Measurements from ENCODE around the gene FGD6.

The FGD6 gene

DNA sequence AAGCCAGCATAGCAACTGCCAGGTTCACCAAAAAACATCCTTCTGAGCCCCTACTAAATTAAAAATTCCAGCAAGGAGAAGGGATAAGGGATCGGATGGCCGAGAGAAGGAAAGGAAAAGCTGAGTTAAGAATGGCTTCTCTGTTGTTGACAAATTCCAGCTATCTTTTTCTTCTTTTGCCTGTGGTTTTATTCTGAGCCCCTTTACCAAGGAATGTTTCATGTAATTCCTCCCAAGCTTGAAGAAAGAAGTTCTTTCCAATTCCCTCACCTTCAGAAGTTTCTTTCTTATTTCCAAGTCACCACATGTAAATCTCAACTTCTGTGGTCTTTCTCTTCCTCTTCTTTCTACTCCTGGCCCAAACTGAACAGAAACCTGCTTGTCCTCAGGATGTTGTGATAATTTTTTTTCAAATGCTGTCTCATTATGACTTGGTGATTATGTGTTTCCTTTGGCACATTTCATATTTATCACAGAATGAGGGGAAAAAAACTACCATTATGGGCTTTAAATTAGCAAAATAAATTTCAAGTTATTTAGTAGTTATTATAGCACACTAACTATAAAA, 40.0 kb downstream of the FGD6 start:
- H3K9ac ChIP-seq (ENCODE audit: insufficient read length, low read depth), result no peak overlapping the region
- H3K27me3 ChIP-seq (ENCODE audit: insufficient read depth, insufficient read length), result no peaks in the 10 kb centered on the region
- no peak overlapping the region for H3K4me3 ChIP-seq (ENCODE audit: insufficient read length, low read depth)
- no peak for DNase-seq (ENCODE audit: low read depth, low spot score)
- TF ChIP-seq ZNF274 (IDR thresholded peaks at IDR 0.05; ENCODE audit: low read depth, low read length), result no peak
- TF ChIP-seq YY1 (IDR thresholded peaks at IDR 0.05; ENCODE audit: insufficient read depth, insufficient read length), result no peak
- no peak for TF ChIP-seq SUZ12 (IDR thresholded peaks at IDR 0.05; ENCODE audit: extremely low read depth, insufficient read depth, insufficient read length)
- H3K9me3 ChIP-seq (ENCODE audit: insufficient read depth, low read length), result no peaks in the 10 kb centered on the region
- H3K36me3 ChIP-seq (ENCODE audit: insufficient read depth, insufficient read length, low read length), result peaks cover 6% of the 10 kb centered on the region
- no peaks in the 10 kb centered on the region for H3K4me1 ChIP-seq (ENCODE audit: insufficient read depth, insufficient read length)

DNA sequence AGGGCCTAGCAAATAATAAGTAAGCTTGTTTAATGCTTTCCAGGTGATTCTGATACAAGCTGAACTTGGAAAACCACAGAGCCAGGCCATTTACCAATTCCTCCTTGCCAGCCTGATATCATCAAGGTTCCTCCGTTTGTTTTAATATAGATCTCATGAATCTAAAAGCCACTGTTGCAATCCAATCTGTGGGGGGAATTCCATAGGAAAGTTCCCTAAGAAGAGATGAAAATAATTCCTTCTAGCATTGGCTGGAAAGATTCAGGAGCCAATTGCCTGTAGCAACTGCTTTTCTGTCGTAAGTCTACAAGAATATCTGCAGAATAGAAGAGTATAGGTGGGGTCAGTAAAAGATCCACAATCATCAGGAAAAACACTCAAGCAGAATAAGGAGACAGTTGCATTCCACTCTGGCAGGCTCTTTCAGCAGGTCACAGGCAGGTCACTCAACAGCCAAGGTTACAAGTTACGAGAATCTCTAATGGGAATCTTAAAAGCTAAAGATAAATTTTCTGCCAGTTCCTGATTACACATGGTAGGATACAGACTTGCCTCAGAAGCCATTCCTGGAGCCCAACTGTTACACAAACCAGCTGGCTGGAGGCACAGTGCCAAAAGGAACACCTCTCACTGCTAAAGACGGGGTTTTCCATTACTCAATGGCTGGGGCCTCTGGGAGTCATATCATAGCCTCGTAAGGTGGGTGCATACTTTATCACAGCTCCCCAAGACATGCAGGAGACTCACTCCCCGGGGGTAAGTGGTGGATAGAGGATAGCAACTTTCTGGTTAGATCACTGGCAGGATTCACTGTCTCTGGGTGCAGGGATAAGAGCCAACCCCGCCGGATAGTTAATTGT, 43.6 kb downstream of the FGD6 start:
- Histone ChIP-seq H3K4me3 (ENCODE audit: insufficient read length, low read depth) (no peak overlapping the region), H3K9ac (ENCODE audit: insufficient read length, low read depth) (no peak overlapping the region), H3K9me3 (ENCODE audit: insufficient read depth, low read length) (no peaks in the 10 kb centered on the region), H3K27me3 (ENCODE audit: insufficient read depth, insufficient read length) (no peaks in the 10 kb centered on the region), H3K36me3 (ENCODE audit: insufficient read depth, insufficient read length, low read length) (peaks cover 24% of the 10 kb centered on the region), H3K4me1 (ENCODE audit: insufficient read depth, insufficient read length) (no peaks in the 10 kb centered on the region)
- DNase-seq (ENCODE audit: low read depth, low spot score), result no peak
- no peak for TF ChIP-seq ZNF274 (IDR thresholded peaks at IDR 0.05; ENCODE audit: low read depth, low read length)
- TF ChIP-seq YY1 (IDR thresholded peaks at IDR 0.05; ENCODE audit: insufficient read depth, insufficient read length), result no peak
- TF ChIP-seq SUZ12 (IDR thresholded peaks at IDR 0.05; ENCODE audit: extremely low read depth, insufficient read depth, insufficient read length), result no peak

DNA sequence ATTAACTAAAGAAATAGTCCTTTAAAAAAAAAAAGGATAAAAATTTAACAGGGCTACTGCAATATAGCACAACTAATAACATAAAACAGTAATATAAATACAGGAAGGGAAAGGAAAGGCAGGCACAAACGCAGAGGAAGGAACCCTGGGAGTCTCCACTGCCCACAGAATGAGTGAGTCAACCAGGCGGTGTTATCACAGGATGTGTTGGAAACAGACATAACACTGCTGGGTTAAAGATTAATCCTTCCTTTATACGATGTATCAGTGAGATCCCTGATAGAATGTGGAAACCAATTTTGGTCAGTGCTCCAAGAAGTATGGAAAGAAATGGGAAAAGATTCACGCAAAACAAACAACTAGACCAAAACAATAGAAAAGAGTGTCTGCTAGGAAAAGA, 47.9 kb downstream of the FGD6 start:
- no peak for DNase-seq (ENCODE audit: low read depth, low spot score)
- Histone ChIP-seq H3K4me3 (ENCODE audit: insufficient read length, low read depth) (no peak overlapping the region), H3K9ac (ENCODE audit: insufficient read length, low read depth) (no peak overlapping the region), H3K9me3 (ENCODE audit: insufficient read depth, low read length) (no peaks in the 10 kb centered on the region), H3K36me3 (ENCODE audit: insufficient read depth, insufficient read length, low read length) (peaks cover 29% of the 10 kb centered on the region), H3K27me3 (ENCODE audit: insufficient read depth, insufficient read length) (no peaks in the 10 kb centered on the region), H3K4me1 (ENCODE audit: insufficient read depth, insufficient read length) (no peaks in the 10 kb centered on the region)
- no peak for TF ChIP-seq SUZ12 (IDR thresholded peaks at IDR 0.05; ENCODE audit: extremely low read depth, insufficient read depth, insufficient read length)
- TF ChIP-seq YY1 (IDR thresholded peaks at IDR 0.05; ENCODE audit: insufficient read depth, insufficient read length), result no peak
- no peak for TF ChIP-seq ZNF274 (IDR thresholded peaks at IDR 0.05; ENCODE audit: low read depth, low read length)

DNA sequence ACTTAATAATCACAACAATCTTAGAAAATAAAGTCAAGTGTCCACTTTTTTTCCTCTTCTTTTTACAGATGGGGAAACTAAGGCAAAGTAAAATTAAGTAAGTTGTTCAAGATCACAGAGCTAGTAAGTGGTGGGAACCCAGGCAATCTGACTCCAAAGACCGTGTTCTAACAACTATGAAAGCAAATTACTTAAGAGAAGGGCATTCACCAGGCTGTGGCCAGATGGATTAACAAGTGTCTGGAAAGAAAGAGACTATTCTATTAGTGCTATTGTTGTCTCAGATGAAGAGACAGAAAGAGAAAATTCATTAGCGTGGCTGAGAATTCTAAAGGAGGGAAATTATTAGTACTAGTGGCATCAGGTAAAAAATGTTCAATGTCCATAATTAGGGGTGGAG, 48.5 kb downstream of the FGD6 start:
- H3K9ac ChIP-seq (ENCODE audit: insufficient read length, low read depth), result no peak overlapping the region
- no peak overlapping the region for H3K4me3 ChIP-seq (ENCODE audit: insufficient read length, low read depth)
- H3K36me3 ChIP-seq (ENCODE audit: insufficient read depth, insufficient read length, low read length), result peaks cover 29% of the 10 kb centered on the region
- no peaks in the 10 kb centered on the region for H3K27me3 ChIP-seq (ENCODE audit: insufficient read depth, insufficient read length)
- no peaks in the 10 kb centered on the region for H3K9me3 ChIP-seq (ENCODE audit: insufficient read depth, low read length)
- H3K4me1 ChIP-seq (ENCODE audit: insufficient read depth, insufficient read length), result no peaks in the 10 kb centered on the region
- no peak for DNase-seq (ENCODE audit: low read depth, low spot score)
- no peak for TF ChIP-seq SUZ12 (IDR thresholded peaks at IDR 0.05; ENCODE audit: extremely low read depth, insufficient read depth, insufficient read length)
- TF ChIP-seq YY1 (IDR thresholded peaks at IDR 0.05; ENCODE audit: insufficient read depth, insufficient read length), result no peak
- TF ChIP-seq ZNF274 (IDR thresholded peaks at IDR 0.05; ENCODE audit: low read depth, low read length), result no peak

DNA sequence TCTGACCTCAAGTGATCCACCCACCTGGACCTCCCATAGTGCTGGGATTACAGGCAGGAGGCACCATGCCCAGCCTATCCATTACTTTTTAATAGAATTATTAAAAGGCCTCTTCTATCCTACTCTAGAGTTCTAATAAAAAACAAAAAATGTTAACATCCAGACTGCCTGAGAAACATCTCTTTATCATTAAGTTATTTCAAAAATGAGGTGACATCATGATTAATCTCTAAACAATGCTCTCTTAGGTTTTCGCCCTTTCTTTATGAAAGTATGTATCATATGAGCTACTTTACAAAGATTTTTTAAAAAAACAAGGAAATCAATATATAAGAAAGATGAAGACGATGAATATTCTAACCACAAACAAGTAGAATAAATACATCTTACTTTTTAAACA, 52.6 kb downstream of the FGD6 start:
- no peaks in the 10 kb centered on the region for H3K4me1 ChIP-seq (ENCODE audit: insufficient read depth, insufficient read length)
- no peaks in the 10 kb centered on the region for H3K9me3 ChIP-seq (ENCODE audit: insufficient read depth, low read length)
- H3K4me3 ChIP-seq (ENCODE audit: insufficient read length, low read depth), result no peak overlapping the region
- TF ChIP-seq ZNF274 (IDR thresholded peaks at IDR 0.05; ENCODE audit: low read depth, low read length), result no peak
- TF ChIP-seq YY1 (IDR thresholded peaks at IDR 0.05; ENCODE audit: insufficient read depth, insufficient read length), result no peak
- no peak for TF ChIP-seq SUZ12 (IDR thresholded peaks at IDR 0.05; ENCODE audit: extremely low read depth, insufficient read depth, insufficient read length)
- DNase-seq (ENCODE audit: low read depth, low spot score), result no peak
- H3K27me3 ChIP-seq (ENCODE audit: insufficient read depth, insufficient read length), result no peaks in the 10 kb centered on the region
- H3K9ac ChIP-seq (ENCODE audit: insufficient read length, low read depth), result no peak overlapping the region
- H3K36me3 ChIP-seq (ENCODE audit: insufficient read depth, insufficient read length, low read length), result peaks cover 13% of the 10 kb centered on the region

DNA sequence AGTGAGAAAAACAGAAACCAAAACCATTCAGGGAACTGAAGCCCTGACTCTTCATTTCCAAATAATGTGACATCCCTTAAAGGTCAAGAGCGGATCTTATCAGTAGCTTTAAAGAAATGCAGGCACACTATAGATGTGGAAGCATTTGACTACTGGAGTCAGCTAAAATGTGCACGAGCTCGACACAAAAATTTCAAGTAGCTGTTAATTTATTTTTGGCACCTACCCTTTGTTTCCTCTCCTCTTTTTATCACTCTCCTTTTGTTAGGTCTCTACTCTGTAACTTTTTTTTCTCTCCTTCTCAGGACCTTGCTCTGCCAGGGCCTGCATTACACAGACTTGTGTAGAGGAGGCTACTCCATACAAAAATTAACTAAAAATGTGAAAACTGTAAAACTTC, 58.3 kb downstream of the FGD6 start:
- H3K4me3 ChIP-seq (ENCODE audit: insufficient read length, low read depth), result no peak overlapping the region
- H3K36me3 ChIP-seq (ENCODE audit: insufficient read depth, insufficient read length, low read length), result peaks cover 3% of the 10 kb centered on the region
- no peaks in the 10 kb centered on the region for H3K9me3 ChIP-seq (ENCODE audit: insufficient read depth, low read length)
- H3K9ac ChIP-seq (ENCODE audit: insufficient read length, low read depth), result no peak overlapping the region
- no peaks in the 10 kb centered on the region for H3K27me3 ChIP-seq (ENCODE audit: insufficient read depth, insufficient read length)
- DNase-seq (ENCODE audit: low read depth, low spot score), result no peak
- no peaks in the 10 kb centered on the region for H3K4me1 ChIP-seq (ENCODE audit: insufficient read depth, insufficient read length)
- TF ChIP-seq YY1 (IDR thresholded peaks at IDR 0.05; ENCODE audit: insufficient read depth, insufficient read length) (no peak), ZNF274 (IDR thresholded peaks at IDR 0.05; ENCODE audit: low read depth, low read length) (no peak), SUZ12 (IDR thresholded peaks at IDR 0.05; ENCODE audit: extremely low read depth, insufficient read depth, insufficient read length) (no peak)

DNA sequence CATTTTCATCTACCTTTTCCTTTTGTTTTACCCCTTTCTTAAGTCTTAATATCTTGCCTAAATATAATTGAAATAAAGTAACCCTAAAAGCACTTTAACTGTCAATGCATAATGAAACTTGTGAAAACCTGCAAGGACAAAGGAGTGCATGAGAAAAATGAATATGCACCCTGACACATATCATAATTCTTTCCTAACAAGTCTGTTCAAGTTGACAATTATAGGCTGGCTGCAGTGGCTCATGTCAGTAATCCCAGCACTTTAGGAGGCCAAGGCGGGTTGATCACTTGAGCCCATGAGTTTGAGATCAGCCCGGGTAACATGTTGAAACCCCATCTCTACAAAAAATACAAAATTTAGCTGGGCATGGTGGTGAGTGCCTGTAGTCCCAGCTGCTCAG, 65.4 kb downstream of the FGD6 start:
- Histone ChIP-seq H3K36me3 (ENCODE audit: insufficient read depth, insufficient read length, low read length) (peaks cover 11% of the 10 kb centered on the region), H3K9me3 (ENCODE audit: insufficient read depth, low read length) (peaks cover 4% of the 10 kb centered on the region), H3K4me3 (ENCODE audit: insufficient read length, low read depth) (no peak overlapping the region), H3K27me3 (ENCODE audit: insufficient read depth, insufficient read length) (no peaks in the 10 kb centered on the region), H3K9ac (ENCODE audit: insufficient read length, low read depth) (no peak overlapping the region), H3K4me1 (ENCODE audit: insufficient read depth, insufficient read length) (no peaks in the 10 kb centered on the region)
- TF ChIP-seq YY1 (IDR thresholded peaks at IDR 0.05; ENCODE audit: insufficient read depth, insufficient read length), result no peak
- no peak for TF ChIP-seq ZNF274 (IDR thresholded peaks at IDR 0.05; ENCODE audit: low read depth, low read length)
- no peak for TF ChIP-seq SUZ12 (IDR thresholded peaks at IDR 0.05; ENCODE audit: extremely low read depth, insufficient read depth, insufficient read length)
- no peak for DNase-seq (ENCODE audit: low read depth, low spot score)

Measured in NT2/D1 (cell line).